ENCODE measurements around the gene TMEM106C.
A peak's percentile ranks its signal among the peaks of the same experiment; 100 is the strongest.

The TMEM106C gene

DNA sequence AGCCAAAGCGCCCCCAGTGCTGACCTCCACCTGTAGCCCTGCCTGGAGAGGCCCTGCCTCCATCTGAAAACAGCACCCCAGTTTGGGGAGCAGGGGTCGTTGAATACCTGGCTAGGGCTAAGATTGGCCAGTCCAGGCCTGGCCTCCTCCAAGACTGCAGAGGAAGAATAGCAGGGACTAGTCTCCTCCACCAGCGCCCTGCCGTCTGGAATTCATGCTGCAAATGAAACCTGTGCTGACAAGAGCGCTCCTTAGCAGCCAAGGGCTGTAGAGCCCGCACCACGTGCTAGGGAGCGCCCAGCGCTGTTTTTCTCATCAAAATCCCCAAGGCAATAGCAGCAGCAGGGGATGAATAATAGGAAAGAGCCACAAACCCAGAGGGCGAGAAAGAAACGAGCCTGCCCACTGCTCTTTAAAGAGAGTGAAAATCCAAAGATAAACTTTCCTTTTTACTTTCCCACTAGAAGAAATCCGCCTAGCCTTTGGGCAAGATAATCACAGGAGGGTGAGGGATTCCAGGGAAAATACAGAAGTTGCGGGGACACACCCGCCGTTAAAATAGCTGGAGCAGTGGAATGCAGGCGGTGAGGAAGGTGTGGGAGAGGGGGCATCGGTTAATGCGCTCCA lies 37.6 kb downstream of the TMEM106C start:
- Histone ChIP-seq H3K9me2 (replicated peaks; ENCODE audit: low read depth, low read length) (no peaks in the 10 kb centered on the region), H3K36me3 (ENCODE audit: insufficient read depth, low read length) (peaks cover 21% of the 10 kb centered on the region; the same call in 1 of the 2 replicates), H2AFZ (ENCODE audit: low read length) (peak overlapping the region; percentile 74; the same call in 1 of the 2 replicates), H4K20me1 (ENCODE audit: insufficient read depth, low read length, poor library complexity, severe bottlenecking) (peaks cover 26% of the 10 kb centered on the region), H3K4me2 (ENCODE audit: low read depth, low read length, poor library complexity, severe bottlenecking) (peak overlapping the region; percentile 75), H3K4me1 (ENCODE audit: insufficient read depth, low read length, poor library complexity, severe bottlenecking) (peaks cover 35% of the 10 kb centered on the region), H3K9me3 (ENCODE audit: insufficient read depth, low read depth, low read length) (no peaks in the 10 kb centered on the region), H3F3A (ENCODE audit: low read depth) (no peaks in the 10 kb centered on the region), H3K27me3 (ENCODE audit: insufficient read depth, low read length, poor library complexity, severe bottlenecking) (peaks cover 16% of the 10 kb centered on the region), H3K4me3 (ENCODE audit: low read length, poor library complexity, severe bottlenecking) (peak overlapping the region; percentile 83), H3K9ac (ENCODE audit: low read depth, low read length, poor library complexity, severe bottlenecking) (no peak overlapping the region), H3K79me2 (ENCODE audit: insufficient read depth, low read length) (peaks cover 53% of the 10 kb centered on the region)
- TF ChIP-seq, protein P1, sequence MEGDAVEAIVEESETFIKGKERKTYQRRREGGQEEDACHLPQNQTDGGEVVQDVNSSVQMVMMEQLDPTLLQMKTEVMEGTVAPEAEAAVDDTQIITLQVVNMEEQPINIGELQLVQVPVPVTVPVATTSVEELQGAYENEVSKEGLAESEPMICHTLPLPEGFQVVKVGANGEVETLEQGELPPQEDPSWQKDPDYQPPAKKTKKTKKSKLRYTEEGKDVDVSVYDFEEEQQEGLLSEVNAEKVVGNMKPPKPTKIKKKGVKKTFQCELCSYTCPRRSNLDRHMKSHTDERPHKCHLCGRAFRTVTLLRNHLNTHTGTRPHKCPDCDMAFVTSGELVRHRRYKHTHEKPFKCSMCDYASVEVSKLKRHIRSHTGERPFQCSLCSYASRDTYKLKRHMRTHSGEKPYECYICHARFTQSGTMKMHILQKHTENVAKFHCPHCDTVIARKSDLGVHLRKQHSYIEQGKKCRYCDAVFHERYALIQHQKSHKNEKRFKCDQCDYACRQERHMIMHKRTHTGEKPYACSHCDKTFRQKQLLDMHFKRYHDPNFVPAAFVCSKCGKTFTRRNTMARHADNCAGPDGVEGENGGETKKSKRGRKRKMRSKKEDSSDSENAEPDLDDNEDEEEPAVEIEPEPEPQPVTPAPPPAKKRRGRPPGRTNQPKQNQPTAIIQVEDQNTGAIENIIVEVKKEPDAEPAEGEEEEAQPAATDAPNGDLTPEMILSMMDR (conservative IDR thresholded peaks at IDR 0.05; ENCODE audit: low read length): no peak
- TF ChIP-seq EZH2phosphoT487 (IDR thresholded peaks at IDR 0.05; ENCODE audit: borderline replicate concordance): no peak

DNA sequence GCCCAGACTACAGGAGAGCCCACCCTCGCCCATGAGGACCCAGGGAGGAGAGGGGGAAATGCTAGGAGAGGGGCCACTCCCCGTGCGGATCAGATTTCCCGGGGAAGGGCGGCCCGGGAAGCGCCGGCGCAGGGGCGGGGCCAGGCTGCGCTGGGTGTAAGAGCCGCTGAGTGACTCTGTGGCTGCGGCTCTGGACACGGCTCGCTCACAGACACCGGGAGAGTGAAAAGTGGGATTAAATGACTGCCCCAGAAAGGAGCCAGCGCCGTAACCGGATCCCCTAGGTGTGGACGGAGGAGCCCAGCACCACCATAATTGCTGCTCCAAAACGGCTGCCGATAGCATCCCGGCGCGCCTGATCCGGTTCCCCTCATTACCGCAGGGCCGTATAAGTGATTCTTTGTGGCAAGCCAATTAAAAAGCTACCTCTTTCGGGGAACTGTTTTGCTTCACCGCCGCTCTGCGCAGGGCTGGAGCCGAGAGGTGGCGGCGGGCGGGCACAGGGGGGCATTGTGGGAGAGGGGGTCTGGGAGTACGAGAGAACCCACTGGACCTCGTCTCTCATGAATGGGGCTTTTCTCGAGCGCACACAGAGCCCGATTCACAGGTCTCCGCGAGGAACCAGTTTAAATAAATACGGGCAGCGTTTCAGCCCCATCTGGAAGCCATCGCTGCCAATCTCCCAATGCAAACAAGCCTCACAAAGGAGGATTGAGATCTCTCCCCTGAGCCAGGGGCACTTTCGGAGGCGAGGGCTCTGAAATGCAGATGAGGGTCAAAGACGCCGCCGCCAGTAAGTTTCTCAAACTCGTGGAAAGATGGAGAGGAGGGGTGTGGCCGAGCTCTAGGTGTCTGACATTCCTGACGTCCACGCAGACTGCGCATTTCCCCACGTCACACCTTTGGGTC lies 38.4 kb downstream of the TMEM106C start:
- Histone ChIP-seq H3K9ac (ENCODE audit: low read depth, low read length, poor library complexity, severe bottlenecking) (peak overlapping the region; percentile 39), H3K79me2 (ENCODE audit: insufficient read depth, low read length) (peaks cover 53% of the 10 kb centered on the region), H3K9me2 (replicated peaks; ENCODE audit: low read depth, low read length) (no peaks in the 10 kb centered on the region), H2AFZ (ENCODE audit: low read length) (peak overlapping the region; percentile 74; the same call in 1 of the 2 replicates), H3K4me2 (ENCODE audit: low read depth, low read length, poor library complexity, severe bottlenecking) (peak overlapping the region; percentile 75), H3F3A (ENCODE audit: low read depth) (no peaks in the 10 kb centered on the region), H3K4me3 (ENCODE audit: low read length, poor library complexity, severe bottlenecking) (peak overlapping the region; percentile 83), H3K9me3 (ENCODE audit: insufficient read depth, low read depth, low read length) (no peaks in the 10 kb centered on the region), H3K36me3 (ENCODE audit: insufficient read depth, low read length) (peaks cover 13% of the 10 kb centered on the region; the same call in 1 of the 2 replicates), H4K20me1 (ENCODE audit: insufficient read depth, low read length, poor library complexity, severe bottlenecking) (peaks cover 26% of the 10 kb centered on the region), H3K4me1 (ENCODE audit: insufficient read depth, low read length, poor library complexity, severe bottlenecking) (peaks cover 35% of the 10 kb centered on the region), H3K27me3 (ENCODE audit: insufficient read depth, low read length, poor library complexity, severe bottlenecking) (peaks cover 16% of the 10 kb centered on the region)
- TF ChIP-seq, protein P1 (conservative IDR thresholded peaks at IDR 0.05; ENCODE audit: low read length): no peak
- no peak for TF ChIP-seq EZH2phosphoT487 (IDR thresholded peaks at IDR 0.05; ENCODE audit: borderline replicate concordance)

DNA sequence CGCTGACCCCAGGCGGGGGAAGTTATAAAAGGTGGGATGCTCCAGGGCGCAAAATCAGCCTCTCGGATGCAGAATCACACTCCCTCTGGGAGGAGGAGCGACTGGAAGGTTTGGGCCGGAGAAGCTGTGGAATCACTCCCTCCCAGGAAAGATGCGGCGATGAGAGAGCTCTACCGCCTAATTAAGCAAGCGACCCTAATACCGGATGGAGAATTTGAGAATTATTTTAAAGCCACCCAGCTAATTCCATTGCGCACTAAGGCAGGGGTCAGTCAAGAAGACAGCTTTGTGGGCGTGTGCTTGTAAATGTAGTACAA lies 39.0 kb downstream of the TMEM106C start:
- Histone ChIP-seq H2AFZ (ENCODE audit: low read length) (no peak overlapping the region), H3K9me3 (ENCODE audit: insufficient read depth, low read depth, low read length) (no peaks in the 10 kb centered on the region), H3K36me3 (ENCODE audit: insufficient read depth, low read length) (peaks cover 7% of the 10 kb centered on the region; the same call in 1 of the 2 replicates), H3K4me1 (ENCODE audit: insufficient read depth, low read length, poor library complexity, severe bottlenecking) (peaks cover 35% of the 10 kb centered on the region), H3K4me2 (ENCODE audit: low read depth, low read length, poor library complexity, severe bottlenecking) (peak overlapping the region; percentile 75), H3K9ac (ENCODE audit: low read depth, low read length, poor library complexity, severe bottlenecking) (peak overlapping the region; percentile 39), H3K9me2 (replicated peaks; ENCODE audit: low read depth, low read length) (no peaks in the 10 kb centered on the region), H3K4me3 (ENCODE audit: low read length, poor library complexity, severe bottlenecking) (peak overlapping the region; percentile 83), H3K79me2 (ENCODE audit: insufficient read depth, low read length) (peaks cover 53% of the 10 kb centered on the region), H4K20me1 (ENCODE audit: insufficient read depth, low read length, poor library complexity, severe bottlenecking) (peaks cover 26% of the 10 kb centered on the region), H3K27me3 (ENCODE audit: insufficient read depth, low read length, poor library complexity, severe bottlenecking) (peaks cover 16% of the 10 kb centered on the region), H3F3A (ENCODE audit: low read depth) (no peaks in the 10 kb centered on the region)
- TF ChIP-seq, protein P1 (conservative IDR thresholded peaks at IDR 0.05; ENCODE audit: low read length): no peak
- TF ChIP-seq EZH2phosphoT487 (IDR thresholded peaks at IDR 0.05; ENCODE audit: borderline replicate concordance): no peak
